Left lobe of liver (tissue), 2 donors: Measurements from ENCODE around the gene AGPAT3. TPM values are rescaled to one million over a fixed set of nuclear protein-coding genes. Genes with fewer than 3 reads are reported as not detected.

Experiments used
- ATAC-seq: fragments of 200-7000 bp; cut with Tn5 transposase; one replicate; pipeline ENCODE4 v1.9.1; 2020; ENCODE audit warnings: mild to moderate bottlenecking, moderate library complexity
- DNase-seq: peaks from one replicate; pipeline ENCODE4 v3.0.0-alpha.2; 2020; ENCODE audit warnings: low spot score
- total RNA-seq: library from RNA; stranded (reverse); gene quantifications from one replicate; pipeline ENCODE4 v1.2.1, GENCODE V29; 2021
- donor health status: DM: no; HTN: no; CAD: no; lungs with moderate emphysema.
- donor health status: DM: no; HTN: yes; CAD: no.

AGPAT3 gene
- total RNA-seq, 1 donor from 2014 or later: 127 TPM

DNA sequence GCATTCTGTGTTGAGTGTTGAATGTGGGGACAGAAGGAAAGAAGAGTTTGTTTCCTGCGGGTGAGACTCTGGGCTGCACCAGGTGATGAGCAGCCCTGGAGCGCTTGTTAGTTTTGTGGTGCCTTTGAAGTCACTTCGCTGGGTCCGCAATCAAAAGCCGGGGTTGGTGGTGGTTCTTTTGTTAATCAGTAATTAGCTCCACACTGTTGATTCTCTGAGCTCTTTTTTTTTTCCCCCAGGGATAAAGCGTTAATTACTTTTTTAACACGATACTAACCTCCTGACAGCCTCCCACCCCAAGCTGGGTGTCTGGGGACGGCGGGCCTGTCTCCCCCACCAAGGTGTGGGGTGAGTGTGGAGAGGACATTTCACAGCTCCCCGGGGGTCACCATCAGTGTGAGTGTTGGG, 56.6 kb downstream of the AGPAT3 start:
- ATAC-seq: no peak

DNA sequence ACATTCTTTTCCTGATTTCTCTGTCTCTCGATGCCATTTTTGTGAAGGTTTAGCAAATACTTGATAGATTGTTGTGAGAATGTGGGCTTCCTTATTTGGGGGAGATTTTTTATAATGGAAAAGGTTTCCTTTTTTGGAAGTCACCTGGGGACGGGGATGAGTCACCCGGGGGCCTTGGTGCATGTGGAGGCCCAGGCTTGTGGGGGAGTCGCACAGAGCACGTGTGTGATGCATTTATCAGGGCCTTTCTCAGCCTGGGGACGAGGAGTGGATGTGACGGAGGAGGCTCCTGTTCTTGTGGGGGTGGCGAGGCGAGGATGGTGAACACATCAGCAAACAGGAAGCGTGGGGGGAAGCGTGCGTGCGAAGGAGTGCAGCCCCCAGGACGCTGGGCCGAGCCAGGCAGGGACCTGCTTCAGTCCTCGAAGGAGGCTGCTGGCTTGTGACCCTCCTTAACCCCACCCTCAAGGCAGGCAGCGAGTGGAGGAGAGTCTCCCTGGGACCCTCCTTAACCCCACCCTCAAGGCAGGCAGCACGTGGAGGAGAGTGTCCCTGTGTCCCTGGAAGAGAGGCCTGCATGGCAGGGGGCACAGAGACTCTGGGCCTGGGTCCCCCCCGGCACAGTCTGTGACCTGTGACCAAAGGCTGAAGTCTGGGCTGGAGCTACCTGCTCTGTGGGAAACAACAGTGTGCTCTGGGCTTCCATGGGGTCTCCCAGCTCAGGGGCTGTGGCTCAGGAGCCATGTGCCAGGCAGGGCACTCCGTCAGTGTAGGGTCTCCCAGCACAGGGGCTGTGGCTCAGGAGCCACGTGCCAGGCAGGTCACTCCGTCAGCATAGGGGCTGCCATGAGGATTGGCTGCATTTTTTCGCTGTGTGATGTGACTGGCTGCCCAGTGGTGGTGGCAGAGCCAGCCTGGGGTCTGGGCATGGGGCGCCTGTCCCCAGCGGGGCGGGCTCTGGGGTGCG, 57.2 kb downstream of the AGPAT3 start:
- DNase-seq: no peak

More for the DNA sequence above, 56.6 kb downstream of the AGPAT3 start:
- DNase-seq: no peak

DNA sequence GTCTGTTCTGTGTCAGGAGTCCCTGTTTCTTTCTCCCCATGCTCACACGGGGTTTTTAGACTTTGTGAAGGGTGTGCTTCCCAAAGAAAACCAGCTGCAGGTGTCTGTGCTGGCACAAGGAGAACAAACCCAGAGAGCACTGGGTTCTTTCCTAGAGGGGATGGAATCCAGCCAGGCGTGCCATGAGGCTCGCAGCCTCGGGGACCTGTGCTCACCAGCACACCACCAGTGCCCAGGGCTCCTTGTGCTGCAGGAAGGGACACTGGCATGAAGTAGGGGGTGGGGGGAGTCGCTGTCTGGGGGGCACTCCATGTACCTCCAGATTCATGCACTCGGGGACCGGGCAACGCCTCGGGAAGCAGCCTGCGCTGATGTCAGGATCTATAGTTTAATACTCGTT, 57.9 kb downstream of the AGPAT3 start:
- peak; percentile 12 for ATAC-seq
- DNase-seq: no peak

More for the DNA sequence above, 57.2 kb downstream of the AGPAT3 start:
- ATAC-seq: no peak

DNA sequence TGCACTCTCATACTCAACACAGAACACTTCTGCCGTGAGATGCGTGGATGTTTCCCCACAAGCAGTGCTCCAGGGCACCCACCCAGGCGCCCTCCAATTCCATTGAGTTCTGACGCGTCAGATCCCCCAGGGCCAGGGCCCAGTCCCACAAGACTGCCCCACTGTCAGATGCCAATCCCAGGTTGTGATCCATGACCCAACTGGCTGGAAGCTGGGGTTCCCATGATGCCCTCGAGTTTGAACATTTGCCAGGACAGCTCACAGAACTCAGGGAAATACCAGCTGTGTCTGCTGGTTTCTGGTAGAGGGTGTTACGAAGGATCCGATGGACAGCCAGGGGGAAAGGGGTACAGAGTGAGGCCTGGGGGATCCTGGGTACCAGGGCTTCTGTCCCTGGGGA, 58.4 kb downstream of the AGPAT3 start:
- DNase-seq: peak; percentile 80
- ATAC-seq: peak; percentile 43

DNA sequence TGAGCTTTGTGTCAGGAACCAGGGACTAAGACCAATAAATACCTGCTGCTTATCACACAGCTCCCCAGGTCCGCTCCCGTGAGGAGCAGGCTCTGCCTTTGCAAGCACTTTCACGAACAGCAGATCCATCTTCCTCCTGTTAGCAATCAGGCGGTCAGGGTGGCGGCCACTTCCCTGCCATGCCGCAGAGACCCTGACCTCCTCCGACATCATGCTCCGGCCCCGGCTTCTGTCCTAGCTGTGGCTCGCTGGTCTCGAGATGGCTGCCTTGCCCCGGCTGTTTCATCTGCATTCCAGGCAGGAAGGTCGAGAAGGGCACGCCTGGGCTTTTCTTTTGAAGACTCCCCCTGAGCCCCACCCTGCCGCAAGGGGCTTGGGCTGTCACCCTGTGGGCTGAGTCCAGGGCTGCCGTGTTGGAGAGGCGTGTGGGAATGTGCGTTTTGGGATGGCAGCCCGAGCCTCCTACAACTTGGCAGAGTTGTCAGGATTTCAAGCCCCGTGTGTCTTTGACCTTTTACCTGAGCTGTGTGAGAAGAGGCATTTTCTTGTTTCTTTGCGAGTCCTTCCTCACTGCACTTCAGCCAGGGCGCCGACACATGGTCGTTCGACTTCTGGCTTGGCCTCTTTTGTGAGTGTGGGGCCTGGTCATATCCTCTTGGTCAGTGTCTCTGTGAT, 59.5 kb downstream of the AGPAT3 start:
- ATAC-seq (peak; percentile 36), DNase-seq (peak; percentile 73)

DNA sequence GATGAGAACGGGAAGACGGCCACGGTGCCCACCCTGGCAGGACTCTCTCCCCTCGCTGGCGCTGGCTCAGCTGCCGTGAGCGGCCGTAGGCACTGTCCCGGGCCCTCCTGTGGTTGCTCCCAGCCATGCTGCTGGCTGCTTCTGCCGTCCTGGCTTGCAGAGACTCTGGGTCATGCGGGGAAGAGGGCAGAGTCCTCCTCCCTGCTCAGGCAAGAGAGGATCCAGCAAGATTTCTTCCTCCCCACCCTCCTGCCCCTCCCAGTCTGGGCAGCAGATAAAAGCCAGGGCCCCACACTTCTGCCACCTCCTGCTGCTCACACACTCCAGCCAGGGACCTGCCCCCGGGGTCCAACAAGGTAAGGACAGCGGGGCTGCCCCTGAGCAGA, 60.1 kb downstream of the AGPAT3 start:
- peak; percentile 78 for DNase-seq
- ATAC-seq: peak; percentile 67

DNA sequence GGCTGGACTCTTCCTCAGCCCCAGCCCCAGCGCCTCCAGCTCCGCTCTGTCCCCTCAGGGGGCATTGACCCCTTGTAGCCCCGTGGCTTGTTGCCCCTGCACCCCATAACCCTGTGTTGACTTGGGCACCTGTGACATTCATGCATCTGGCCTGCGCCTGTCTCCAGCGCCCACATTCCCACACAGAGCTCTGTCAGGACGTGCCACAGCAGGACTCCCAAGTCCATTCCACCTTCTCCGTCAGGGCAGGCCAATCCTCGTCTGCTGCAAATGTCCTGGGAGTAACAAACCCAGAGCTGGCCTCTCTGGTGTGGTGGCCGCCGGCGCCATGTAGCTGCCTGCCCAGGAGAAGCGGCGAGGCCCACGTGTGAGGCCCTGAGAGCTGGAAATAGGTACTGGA, 60.6 kb downstream of the AGPAT3 start:
- DNase-seq (no peak), ATAC-seq (no peak)

DNA sequence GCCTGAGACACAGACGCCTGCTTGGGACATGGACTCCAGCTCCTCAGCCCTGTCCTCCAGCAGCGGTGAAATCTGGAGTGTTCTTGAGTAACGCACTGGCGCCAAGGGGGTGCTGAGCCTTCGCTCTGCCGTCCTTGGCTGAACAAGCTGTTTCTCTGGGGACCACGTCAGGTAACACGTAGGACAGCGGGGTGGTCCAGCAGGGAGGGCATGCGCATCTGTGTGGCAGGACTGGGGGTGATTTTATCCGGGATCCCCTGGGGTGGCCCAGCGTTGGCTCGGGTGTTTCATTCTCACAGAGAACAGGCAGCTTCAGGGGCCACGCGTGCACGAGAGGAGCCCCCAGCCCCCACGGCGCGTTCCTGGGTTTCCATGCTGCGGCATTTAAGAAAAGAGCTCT, 61.2 kb downstream of the AGPAT3 start:
- DNase-seq (no peak), ATAC-seq (no peak)

DNA sequence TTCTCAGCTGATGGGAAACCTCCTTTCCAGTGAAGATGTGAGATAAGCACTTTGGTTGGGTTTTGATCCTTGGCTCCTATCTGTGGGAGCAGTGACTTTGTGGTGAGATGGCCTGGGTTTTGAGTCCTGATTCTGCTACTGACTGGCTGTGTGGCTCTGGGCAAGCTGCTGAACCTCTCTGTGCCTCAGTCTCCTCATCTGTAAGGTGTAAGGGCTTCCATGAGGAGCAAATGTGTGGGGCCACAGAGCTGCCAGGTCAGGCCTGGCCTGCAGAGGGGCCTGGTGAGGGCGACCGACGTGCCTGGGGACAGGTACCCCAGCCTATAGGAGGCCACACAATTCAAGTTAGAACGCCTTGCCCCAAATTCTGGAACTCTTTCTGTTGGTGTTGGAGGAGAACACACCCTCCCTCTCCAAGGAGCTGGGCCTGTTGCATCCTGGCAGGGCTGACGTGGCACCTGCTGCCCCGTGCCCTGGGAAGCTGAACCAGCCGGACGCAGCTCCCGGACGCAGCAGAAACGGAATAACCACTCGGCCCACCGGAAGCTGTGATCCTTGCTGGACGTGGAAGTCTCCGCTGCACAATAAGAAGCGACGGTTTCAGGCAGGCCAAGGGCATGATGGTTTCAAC, 62.7 kb downstream of the AGPAT3 start:
- ATAC-seq (no peak), DNase-seq (no peak)

DNA sequence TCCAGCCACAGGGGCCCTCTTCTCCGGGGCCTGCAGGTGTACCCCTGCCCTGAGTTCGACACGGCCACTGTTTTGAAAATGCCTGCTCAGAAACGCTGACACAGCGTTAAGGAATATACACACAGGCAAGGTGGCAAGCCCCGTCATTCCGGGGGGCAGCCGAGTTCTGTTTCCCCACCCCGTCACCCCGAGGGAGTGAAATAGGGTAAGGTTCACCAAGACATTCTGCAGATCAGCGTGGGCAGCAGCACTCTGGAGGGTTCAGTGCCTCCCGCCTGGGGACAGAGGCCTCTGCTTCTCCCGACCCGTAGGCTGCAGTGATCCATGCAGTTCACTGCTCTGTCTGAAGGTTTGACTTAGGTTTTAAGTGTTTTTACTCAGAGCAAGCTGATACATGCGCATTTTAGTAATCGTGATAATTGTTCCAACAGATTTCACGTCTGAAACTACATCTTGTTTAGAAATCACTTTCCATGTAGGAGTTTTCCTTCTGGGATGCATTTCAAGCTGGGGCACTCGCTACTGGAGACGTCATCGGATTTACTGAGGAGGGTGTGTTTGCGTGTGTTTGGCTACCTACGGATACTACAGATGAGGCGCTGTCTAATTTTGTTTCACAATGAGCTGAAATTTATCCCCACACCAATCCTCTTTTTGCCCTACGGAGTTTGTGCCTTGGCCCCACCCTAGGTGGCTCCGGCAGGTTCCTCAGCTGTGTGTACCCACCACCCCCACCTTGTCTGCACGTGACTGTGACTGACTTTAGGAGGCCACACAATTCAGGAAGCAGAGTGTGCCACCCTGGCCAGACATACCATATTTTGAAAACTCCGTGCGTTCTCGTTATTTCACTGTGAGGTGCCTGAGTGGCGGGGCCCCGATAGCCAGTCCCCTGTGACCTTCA, 63.5 kb downstream of the AGPAT3 start:
- no peak for ATAC-seq
- no peak for DNase-seq

DNA sequence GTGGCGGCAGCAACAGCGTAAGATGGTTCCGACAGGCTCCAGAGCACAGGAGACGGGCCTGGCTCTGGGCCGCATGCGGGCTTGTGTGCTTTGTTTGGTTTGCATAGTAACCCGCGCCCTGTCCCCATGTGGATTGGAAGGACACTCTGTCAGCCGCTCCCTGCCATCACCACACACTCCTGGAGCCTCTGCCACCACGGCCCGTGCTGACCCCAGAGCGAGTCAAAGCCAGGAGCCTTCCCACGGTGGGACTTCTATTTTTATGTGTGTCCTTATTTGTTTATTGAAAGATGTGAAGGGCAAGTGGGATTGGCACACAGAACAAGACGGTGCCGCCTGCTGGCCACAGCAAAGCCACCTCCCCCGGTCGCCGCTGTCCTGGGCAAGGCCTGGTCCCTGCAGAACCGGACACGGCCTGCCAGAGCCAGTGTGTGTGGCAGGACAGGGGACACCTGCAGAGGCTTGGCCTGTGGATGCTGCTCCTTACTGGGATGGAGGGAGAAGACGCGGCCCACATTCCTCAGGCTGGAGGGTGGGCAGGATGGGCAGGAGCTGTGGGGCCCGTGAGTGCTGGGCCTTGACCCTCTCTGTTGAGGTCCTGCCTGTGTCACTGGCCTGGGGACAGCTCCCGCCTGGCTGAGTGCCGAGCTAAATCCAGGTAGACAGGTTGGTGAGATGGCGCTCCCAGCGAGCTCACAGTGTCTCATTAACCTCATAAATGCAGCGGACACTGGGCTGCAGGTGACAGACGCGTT, 64.4 kb downstream of the AGPAT3 start:
- ATAC-seq: peak; percentile 66

DNA sequence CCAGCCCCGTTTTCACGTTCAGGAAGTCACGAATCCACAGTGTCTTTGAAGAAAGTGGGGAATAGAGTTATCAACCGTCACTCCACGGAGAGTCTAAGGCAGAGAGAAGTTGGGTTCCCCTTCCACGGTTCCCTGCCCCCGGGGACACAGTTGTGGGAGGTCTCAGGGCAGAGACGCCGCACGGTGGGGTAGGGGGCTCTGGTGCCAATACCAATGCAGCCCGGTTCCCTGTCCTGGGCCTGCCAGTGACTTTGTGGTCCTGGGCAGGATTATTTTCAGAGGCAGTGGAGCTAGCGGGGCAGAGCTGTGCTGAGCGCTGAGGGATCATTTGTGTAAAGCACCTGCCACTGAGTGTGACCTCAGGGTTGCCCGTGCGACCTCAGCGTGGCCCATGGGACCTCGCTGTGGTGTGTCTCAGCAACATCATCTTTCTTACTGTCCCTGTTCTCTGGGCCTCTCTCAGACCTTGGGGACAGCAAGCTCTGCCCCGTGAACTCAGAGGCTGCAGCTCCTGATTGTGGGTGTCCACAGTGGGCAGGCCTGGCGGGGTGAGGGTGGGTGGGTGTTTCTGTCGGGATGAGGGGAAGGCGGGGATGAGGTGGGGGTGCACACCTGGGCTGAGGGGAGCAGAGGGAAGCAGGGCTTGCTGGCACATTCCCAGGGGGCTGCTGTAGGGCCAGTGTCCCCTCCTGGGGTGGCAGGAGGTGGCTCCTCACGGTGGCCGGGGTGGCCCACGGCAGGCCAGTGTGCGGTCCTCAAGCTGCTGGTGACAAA, 65.2 kb downstream of the AGPAT3 start:
- ATAC-seq (no peak), DNase-seq (no peak)

More for the DNA sequence above, 64.4 kb downstream of the AGPAT3 start:
- peak; percentile 75 for DNase-seq

DNA sequence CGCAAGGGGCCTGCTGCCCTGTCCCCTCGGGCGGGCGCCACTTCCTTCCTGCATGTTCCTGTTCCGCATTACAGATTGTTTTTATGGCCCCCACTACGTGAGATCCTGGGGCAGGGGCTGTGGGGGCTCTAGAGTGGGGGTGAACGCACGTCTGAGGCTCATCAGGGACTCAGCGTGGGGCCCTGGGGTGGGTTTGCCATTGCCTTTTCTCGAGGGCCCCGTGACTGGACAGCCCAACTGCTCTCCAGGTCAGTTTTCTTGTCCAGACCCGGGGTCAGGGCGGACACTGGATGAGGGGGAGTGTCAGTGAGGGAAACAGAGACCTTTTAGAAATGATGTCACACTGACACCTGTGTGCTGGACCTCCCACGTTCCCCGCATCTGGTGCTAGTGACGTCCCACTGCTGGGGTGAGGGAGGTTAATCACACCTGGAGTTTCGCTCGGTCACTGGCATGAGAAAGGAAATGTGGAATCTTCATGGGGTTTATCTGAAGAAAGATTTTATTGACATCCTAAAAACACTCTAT, 65.9 kb downstream of the AGPAT3 start:
- ATAC-seq: no peak

DNA sequence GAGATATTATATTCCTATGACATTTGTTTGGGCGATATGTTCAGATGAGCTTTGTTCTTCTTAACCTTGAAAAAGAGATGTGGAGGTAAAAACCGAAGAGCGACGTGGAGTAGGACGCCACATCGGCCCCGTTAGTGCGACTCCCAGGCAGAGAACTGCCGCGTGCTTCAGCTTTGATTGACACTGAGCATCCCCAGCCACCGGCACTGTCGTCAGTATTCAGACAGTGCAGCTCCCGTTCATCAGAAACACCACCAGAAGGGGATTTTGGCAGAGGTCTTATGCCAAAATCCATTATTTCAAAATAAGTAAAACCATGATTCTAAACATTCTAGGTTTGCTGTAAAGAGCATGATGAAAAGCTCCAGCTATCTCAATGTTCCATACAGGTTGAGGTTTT, 66.5 kb downstream of the AGPAT3 start:
- no peak for DNase-seq
- ATAC-seq: no peak

More for the DNA sequence above, 65.9 kb downstream of the AGPAT3 start:
- DNase-seq: no peak

DNA sequence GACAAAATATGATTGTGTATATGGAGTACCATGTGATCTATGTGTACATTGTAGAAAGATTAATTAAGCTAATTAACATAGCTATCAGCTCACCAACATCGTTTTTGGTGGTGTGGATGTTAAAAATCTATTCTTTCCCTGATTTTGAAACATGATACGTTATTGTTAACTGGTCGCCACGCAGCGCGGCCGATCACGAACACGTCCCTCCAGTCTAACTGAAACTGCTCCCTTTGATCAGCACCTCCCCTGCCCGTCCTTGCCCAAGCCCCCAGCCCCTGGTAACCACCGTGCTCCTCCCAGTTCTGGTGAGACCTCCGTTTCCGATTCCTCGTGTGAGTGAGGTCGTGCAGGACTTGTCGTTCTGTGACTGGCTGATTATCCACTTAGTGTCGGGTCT, 67.0 kb downstream of the AGPAT3 start:
- DNase-seq (no peak), ATAC-seq (no peak)

DNA sequence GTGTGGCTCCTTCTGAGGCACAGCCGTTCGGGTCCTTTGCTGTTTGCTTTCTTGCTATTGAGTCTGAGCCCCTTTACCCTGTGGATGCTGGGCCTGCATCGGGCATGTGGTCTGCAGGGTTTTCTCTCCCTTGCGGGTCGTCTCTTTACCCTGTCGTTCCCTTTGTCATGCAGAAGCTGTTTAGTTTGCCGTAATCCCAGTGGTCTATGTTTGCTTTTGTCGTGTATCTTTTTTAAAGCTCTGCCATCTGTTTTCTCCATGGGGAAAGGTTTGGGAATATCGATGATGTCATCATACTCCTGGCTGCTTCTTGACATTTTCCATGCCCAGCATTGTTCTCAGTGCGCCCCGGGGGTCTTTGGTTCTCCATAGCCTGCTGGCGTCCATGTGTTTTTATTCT, 68.2 kb downstream of the AGPAT3 start:
- DNase-seq (no peak), ATAC-seq (no peak)

DNA sequence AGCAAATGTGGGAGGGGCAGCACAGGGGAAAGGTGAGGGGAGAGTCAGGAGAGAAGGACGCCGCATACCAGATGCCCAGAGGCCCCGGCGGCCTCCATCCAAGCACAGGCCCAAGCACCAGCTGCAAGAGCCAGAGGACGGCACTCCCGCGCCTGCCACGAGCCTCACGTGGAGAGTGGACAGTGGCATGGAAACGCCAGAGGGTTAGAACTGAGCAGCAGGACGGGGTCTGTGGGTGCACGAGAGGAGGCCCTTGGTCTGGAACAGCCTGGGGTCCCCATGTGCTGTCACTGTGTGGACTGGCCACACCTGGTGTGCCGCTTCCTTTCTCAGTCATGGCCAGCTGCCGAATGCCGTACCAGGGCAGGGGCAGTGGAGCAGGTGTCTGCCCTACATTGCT, 68.7 kb downstream of the AGPAT3 start:
- DNase-seq (no peak), ATAC-seq (no peak)

DNA sequence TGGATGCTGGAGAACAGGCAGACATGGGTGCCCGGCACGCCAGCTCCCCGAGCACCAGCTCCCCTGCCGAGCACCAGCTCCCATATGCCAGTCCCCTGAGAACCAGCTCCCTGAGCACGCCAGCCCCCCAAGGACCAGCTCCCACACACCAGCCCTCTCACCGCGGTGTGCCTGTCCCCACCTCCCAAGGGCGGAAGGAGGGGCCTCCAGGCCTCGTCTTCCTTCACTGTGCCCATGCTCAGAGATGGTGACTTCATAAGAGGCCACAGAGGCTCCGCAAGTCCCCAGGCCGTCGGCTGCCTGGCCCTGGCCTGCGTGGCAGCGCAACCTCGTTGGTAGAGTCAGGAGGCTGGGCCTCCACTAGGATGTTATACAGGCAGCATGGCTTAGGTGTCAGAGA, 69.1 kb downstream of the AGPAT3 start:
- DNase-seq: no peak

More for the DNA sequence above, 69.1 kb downstream of the AGPAT3 start:
- ATAC-seq: no peak
